GM23248 (cell line): Measurements from ENCODE around the gene RABGAP1L.

Source experiments
- EZH2 ChIP-seq: fragments of 200-600 bp; sonication (generic); IDR thresholded peaks from 2 replicates; pipeline ENCODE4 v1.6.1; 2018; ENCODE audit warnings: antibody characterized with exemption, mild to moderate bottlenecking; ENCODE audit not compliant: insufficient read depth, poor library complexity, severe bottlenecking
- EZH2phosphoT487 ChIP-seq: fragments of 200-600 bp; sonication (generic); IDR thresholded peaks from 2 replicates; pipeline ENCODE4 v1.6.1; 2018; ENCODE audit warnings: antibody characterized with exemption, moderate library complexity, mild to moderate bottlenecking, low read depth; ENCODE audit not compliant: insufficient read depth

DNA sequence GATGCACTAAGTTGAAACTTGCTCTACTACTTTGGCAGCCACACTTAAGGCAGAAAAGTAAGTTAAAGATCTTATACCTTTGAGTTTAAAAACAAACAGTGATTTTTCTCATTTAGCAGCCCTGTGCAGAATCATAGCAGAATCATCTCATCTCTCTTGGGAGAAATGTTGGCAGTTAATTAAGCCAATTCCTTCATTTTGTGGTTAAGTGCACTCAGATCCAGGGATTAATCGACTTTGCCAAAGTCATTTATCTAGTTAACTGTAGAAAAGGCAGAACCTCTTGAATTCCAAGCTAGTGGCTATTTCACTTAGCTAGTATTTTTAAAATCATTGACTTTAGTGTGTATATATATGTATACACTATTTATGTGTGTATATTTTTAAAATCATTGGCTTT is 413.5 kb downstream of the RABGAP1L start:
- TF ChIP-seq EZH2 (no peak), EZH2phosphoT487 (no peak)
